NOMO-1 treated with DMSO at 0.1 percent for 48 hours (cell line): ENCODE results near the gene CPEB3.

Experiments used
- DNase-seq: peaks from one replicate; lab custom pipeline; 2025; ENCODE audit not compliant: unreplicated experiment; lab: John Stamatoyannopoulos, UW

CPEB3 gene

DNA sequence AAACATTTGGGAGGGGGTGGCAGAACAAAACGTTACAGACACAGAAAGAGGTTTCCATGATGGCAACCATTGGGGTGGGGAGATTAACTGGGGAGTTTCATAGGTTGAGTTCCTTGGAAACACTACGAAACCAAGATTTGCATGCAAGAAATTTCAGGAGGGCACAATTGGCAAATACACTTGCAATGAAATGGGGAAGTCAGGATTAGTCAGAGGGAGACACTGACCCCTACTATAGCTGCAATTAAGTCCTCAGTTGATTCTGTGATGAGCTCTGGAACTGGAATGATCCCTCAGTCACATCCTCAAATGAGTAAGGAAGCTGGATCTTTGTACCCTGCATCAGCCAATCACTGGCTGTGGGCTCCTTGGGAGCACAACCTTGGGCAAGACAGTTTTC is 22.1 kb downstream of the CPEB3 start:
- DNase-seq: peak; percentile 81

GRCh38 chr10:92267343-92267742 is 23.5 kb downstream of the CPEB3 start:
- DNase-seq: no peak

DNA sequence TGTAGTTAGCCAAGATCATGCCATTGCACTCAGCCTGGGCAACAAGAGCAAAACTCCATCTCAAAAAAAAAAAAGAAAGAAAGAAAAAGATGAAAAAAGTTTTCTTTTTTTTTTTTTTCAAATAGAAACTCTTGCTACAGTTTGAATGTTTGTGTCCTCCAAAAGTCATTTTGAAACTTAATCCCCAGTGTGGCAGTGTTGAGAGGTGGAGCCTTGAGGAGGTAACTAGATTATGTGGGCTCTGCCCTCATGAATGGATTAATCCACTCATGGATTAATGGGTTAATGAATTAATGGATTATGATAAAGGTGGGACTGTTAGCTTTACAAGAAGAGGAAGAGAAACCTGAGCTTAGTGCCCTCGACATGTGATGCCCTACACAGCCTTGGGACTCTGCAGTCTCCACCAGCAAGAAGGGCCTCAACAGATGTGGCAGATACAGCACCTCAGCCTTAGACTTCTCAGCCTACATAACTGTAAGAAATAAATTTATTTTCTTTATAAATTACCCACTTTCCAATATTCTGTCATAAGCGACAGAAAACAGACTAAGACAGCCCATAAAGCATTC is 25.1 kb downstream of the CPEB3 start:
- DNase-seq: no peak

GRCh38 chr10:92264249-92264648 is 26.6 kb downstream of the CPEB3 start:
- no peak for DNase-seq

DNA sequence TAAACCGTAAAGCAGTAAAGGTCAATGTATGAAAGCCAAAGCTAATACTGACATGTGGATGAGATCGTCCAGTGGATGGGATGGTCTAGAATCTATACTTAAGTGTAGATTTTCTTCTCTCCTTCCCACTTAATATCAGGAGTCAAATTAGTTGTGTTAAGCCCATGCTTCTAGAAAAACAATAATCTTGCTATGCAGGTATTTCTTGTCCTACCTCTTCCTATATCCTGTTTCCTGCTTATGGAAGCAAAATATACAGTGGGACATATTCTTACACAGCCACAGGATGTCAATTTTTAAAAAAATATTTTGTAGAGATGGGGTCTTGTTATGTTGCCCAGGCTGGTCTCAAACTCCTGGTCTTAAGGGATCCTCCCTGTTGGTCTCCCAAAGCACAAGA is 27.5 kb downstream of the CPEB3 start:
- no peak for DNase-seq

DNA sequence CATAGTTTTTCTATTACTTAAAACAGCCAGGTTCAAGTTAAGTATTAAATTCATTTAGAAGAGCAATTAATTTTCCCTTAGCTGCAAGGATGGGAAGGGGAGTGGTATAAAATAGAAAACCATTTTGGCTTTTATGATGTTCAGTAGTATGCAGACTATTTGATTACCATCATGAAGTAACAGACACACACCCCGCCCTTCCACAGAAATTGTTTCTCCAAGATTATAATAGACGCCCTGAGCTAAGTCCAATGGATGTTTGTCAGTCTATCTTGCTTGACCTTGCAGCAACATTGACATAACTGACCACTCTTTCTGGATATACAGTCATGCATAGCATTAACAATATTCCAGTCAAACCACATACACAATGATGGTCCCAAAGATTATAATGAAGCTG is 42.3 kb downstream of the CPEB3 start:
- DNase-seq: no peak

- no peak for DNase-seq
These were observed 46.1 kb downstream of the CPEB3 start for GRCh38 chr10:92244796-92245195.

DNA sequence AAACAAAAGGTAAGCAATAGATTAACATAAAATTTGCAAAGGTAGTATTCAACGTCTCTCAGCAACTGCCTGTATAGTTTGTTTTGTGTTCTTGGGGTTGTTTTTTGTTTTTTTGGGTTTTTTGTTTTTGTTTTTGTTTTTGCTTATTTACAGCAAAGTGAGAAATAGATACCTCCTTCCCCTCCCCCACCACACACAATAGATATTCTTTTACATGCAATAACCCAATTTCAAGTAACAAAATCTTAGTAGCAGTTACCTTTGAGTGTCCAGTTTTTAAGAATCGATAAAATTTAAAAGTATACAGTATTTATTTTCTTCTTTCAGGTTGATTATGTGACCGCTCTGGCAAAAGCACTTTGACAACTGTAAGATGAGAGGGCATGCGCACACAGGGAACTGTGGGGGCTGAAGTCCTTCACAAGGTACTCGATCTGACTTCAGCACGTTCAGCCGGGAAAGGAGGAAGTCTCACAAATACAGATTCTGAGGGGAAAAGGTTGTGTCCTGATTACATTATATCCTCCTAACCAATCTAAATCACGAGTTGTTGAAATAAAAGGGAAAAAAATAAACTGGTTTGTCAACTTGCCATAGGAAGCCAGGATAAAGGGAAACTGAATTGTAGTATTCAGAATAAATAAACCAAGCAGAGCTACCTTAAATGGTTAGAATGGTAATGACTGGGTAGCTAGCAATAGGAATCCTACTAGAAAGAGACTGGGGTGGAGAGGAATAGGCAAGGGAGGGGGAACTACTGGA is 47.8 kb downstream of the CPEB3 start:
- DNase-seq: peak; percentile 67

DNA sequence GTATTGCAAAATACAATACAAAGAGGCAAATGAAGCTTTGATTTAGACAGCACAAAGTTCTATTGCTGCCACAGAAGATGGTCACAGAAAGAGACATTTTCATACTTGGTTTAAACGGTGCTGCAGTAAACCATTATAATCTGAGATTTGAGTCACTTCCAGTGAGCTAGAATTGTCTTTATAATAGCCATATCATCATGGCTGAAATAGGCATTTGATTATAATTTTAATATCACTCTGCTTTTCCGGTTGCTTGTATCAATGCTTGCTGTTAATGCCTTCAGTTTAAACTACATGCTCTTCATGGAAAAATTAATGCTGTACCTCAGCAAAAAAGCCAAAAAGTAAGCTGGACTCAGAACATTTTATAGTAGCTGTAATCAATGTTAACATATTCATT is 48.5 kb downstream of the CPEB3 start:
- no peak for DNase-seq

DNA sequence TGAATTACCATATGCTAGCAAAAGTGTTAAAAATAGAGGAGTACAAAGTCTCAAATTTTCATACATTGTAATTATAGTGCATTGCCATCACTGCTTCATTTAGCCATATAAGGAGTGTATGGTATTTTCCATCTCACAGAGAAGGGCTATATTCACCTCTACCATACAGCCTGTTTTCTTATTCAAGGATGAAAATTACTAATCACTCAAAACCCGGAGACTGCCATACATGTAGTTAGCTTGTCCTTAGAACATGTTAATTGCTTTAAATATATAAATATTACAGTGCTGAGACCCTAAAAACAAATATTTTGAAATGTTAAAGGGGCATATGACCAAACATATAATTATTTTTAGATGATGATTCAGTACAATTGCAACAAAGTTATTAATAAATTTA is 49.4 kb downstream of the CPEB3 start:
- DNase-seq: no peak

GRCh38 chr10:92241158-92241500 is 49.7 kb downstream of the CPEB3 start:
- no peak for DNase-seq

GRCh38 chr10:92240289-92241157 is 50.4 kb downstream of the CPEB3 start:
- DNase-seq: peak; percentile 89

- DNase-seq: no peak
These were observed 51.1 kb downstream of the CPEB3 start for GRCh38 chr10:92239600-92240288.

GRCh38 chr10:92239151-92239599 is 51.7 kb downstream of the CPEB3 start:
- no peak for DNase-seq

DNA sequence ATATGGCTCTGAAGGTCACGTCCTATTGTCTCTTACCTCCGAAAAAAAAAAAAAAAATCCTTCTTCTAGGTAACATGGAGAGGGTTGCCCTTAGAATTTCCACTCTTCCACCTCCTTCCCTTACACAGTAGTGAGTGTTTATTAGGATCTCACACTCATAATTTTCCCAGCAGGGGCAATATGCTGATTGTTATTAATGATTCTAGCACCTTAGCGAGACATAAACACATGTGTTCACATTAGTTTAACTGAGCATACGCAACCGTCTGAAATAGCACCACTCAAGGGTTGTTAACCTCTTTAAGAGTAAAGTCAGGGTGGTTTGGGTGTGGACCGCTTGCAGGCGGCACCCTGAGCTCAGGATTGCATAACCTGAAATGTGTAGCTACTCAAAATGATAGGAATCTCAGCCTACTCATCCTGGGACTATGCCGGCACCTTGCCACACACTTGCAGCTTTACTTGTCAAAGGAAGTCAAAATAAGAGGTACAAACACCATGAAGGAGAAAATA is 52.2 kb downstream of the CPEB3 start:
- DNase-seq: no peak

GRCh38 chr10:92238054-92238585 is 52.8 kb downstream of the CPEB3 start:
- DNase-seq: no peak

DNA sequence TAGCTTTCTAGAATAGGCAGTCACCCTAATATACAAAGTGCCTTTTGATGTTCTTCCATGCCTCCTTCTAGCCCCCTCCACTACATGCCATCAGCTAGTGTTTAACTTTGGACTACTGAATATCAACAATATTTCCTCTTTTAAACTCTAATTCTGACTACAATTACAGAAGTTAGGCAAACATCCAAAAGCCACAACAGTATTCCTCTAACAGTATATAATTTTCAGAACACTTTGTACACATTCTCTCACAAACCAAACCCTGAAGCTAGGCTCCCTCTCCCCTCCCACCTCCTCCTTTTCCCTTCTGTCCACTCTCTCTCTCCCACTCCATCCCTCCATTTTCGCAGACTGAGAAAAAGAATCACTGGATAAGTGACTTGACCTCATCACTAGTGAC is 59.7 kb downstream of the CPEB3 start:
- no peak for DNase-seq

- DNase-seq: no peak
These were observed 68.1 kb downstream of the CPEB3 start for GRCh38 chr10:92222603-92223262.

DNA sequence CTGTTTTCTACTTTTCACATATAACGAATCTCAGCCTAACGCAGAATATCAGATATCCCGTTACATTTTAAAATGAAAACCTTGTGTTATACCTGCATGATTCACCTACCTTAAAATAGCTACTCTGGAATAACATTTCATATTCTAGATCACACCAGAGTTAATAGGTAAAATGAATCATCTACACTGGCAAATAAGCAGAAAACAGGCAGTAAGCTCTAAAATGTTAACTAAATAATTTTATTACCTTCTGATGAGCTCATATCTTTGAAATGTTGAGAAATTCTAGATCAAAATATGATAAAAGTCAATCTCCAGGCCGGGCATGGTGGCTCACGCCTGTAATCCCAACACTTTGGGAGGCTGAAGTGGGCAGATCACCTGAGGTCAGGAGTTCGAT is 71.3 kb downstream of the CPEB3 start:
- DNase-seq: no peak

DNA sequence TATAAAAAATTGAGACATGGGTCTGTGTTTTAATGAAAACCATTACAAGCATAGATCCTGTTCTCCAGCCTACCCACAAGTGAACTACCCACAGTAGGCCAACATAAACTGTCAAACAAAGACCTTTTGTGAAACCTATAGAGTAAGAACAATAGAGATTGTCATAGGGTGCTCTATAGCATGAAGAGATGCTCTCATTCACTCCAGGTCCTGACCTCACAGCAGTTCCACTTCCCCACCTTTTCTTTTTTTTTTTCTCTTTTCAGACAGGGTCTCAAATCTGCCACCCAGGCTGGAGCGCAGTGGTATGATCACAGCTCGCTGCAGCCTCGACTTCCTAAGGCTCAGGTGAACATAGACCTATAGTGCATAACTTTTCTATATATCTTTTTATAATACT is 72.3 kb downstream of the CPEB3 start:
- no peak for DNase-seq
